Lower leg skin (tissue), 4 donors: Measurements from ENCODE around the gene PRKCH. TPM values are rescaled to one million over a fixed set of nuclear protein-coding genes. Genes with fewer than 3 reads are reported as not detected.

Experiments
- DNase-seq, 2 donors: peaks; one replicate each; pipeline ENCODE4 v3.0.0-alpha.2; 2019; ENCODE audit warnings: low spot score in 2 of 2
- H3K4me3 ChIP-seq: fragments of 200-600 bp; sonication (generic); 2 replicates; pipeline ENCODE4 v1.5.1; 2017; ENCODE audit warnings: mild to moderate bottlenecking, low read depth; ENCODE audit not compliant: poor library complexity, severe bottlenecking
- POLR2A ChIP-seq, 2 donors: fragments of 450-650 bp; IDR thresholded peaks; one replicate each; pipeline ENCODE4 v1.6.1; 2016 to 2017; ENCODE audit warnings: antibody characterized with exemption in 2 of 2, mild to moderate bottlenecking in 1 of 2, moderate library complexity in 1 of 2
- WGBS, 2 donors: methylation state at CpG; one replicate each; pipeline ENCODE4 v1.1.5; 2018; 5-methylcytosine and 5-hydroxymethylcytosine counted together
- intact Hi-C: fragments of 100-400 bp; cut with DNase I; formaldehyde crosslinking; loops from one replicate; pipeline ENCODE4 v1.15.0; 2023; ENCODE audit warnings: low total_unique reads
- total RNA-seq, 4 donors: library from RNA; depleted of rRNA; stranded (reverse); fragments of >200 nt; gene quantifications; one replicate each; pipeline ENCODE4 v1.1.0, GENCODE V29; 2016
- TF ChIP-seq, protein P1 (sequence below), 3 donors: fragments of 450-650 bp; IDR thresholded peaks; one replicate each; pipeline ENCODE4 v1.5.1; 2016; ENCODE audit warnings: antibody characterized with exemption in 3 of 3, mild to moderate bottlenecking in 3 of 3, moderate library complexity in 2 of 3

PRKCH gene
- total RNA-seq, 4 donors from 2014 or later: 57.3 to 103 (median 66.7) TPM

DNA sequence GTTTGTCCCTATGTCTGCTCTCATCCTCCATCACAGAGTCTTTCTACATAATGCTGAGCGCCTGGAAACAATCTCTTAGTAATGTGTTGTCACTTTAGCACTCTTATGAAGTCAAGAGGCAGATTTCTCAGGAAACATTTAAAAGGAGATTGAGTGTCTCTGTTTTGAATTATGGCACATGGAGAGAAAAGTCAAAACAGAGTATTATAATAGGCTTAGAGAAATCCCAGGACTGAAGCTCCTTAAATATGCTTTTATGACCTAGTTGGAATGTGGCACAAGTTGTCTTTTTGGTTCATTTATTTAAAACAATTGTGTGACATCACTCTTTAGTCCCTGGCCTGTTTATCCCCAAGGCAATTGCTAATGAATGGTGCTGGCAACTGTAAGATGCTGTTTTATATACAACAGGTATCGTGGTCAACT lies 256.1 kb downstream of the PRKCH start:
- intact Hi-C loops: no loop called here
- no peak overlapping the region for H3K4me3 ChIP-seq
- no peak for TF ChIP-seq POLR2A (IDR thresholded peaks at IDR 0.05)
- TF ChIP-seq, protein P1, sequence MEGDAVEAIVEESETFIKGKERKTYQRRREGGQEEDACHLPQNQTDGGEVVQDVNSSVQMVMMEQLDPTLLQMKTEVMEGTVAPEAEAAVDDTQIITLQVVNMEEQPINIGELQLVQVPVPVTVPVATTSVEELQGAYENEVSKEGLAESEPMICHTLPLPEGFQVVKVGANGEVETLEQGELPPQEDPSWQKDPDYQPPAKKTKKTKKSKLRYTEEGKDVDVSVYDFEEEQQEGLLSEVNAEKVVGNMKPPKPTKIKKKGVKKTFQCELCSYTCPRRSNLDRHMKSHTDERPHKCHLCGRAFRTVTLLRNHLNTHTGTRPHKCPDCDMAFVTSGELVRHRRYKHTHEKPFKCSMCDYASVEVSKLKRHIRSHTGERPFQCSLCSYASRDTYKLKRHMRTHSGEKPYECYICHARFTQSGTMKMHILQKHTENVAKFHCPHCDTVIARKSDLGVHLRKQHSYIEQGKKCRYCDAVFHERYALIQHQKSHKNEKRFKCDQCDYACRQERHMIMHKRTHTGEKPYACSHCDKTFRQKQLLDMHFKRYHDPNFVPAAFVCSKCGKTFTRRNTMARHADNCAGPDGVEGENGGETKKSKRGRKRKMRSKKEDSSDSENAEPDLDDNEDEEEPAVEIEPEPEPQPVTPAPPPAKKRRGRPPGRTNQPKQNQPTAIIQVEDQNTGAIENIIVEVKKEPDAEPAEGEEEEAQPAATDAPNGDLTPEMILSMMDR (IDR thresholded peaks at IDR 0.05): no peak
- no peak for DNase-seq
- 62 to 63% methylated on average over 2 of the region's 2 CpGs for WGBS, 2 donors

DNA sequence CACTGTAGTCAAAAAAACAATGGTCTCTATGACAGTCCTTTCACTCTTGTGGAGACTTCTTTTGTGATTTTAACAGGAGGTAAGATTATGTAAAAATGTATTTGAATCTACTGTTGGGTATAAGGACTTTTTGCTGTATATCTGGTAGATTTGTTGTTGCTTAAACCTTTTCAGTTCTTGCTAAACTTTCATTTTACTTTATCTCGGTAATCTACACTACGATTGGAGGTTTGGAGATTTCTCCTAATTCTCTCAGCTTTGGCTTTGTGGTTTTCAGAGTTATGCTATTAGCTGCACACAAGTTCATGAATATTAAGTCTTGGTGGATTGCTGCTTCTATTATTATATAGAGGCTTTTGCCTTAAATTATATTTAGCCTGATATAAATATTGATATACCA lies 257.4 kb downstream of the PRKCH start:
- 78 to 84% methylated on average over 2 of the region's 2 CpGs for WGBS, 2 donors
- TF ChIP-seq, protein P1 (IDR thresholded peaks at IDR 0.05): no peak
- no peak for TF ChIP-seq POLR2A (IDR thresholded peaks at IDR 0.05)
- no peak overlapping the region for H3K4me3 ChIP-seq
- no peak for DNase-seq
- intact Hi-C loops: no loop called here

DNA sequence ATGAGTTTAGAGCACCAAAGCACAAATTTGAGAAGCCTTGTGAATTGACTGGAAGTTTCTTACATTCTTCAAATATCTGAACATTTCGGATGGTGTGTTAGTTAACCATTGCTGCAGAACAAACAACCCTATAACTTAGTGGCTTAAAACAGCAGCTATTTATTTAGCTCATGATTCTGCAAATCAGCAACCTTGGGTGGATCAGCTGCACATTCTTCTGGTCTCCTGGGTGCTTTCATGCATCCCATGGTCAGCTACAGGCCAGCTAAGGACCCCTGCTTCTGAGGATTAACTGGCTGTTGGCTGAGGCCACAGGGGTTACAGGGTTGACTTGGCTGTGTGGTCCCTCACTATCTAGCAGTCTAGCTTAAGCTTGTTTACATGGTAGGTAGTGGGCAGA lies 260.0 kb downstream of the PRKCH start:
- DNase-seq: no peak
- intact Hi-C loops: no loop called here
- 83 to 90% methylated on average over 1 of the region's 1 CpG for WGBS, 2 donors
- TF ChIP-seq POLR2A (IDR thresholded peaks at IDR 0.05): no peak
- TF ChIP-seq, protein P1 (IDR thresholded peaks at IDR 0.05): no peak
- H3K4me3 ChIP-seq: no peak overlapping the region

GRCh38 chr14:61581955-61582615 lies 260.7 kb downstream of the PRKCH start:
- intact Hi-C loops: no loop called here
- 93 to 98% methylated on average over 3 of the region's 3 CpGs for WGBS, 2 donors
- no peak overlapping the region for H3K4me3 ChIP-seq
- no peak for TF ChIP-seq POLR2A (IDR thresholded peaks at IDR 0.05)
- TF ChIP-seq, protein P1 (IDR thresholded peaks at IDR 0.05): no peak
- peak in 1 of 2 donors; percentile 10 for DNase-seq

GRCh38 chr14:61582815-61583214 lies 261.4 kb downstream of the PRKCH start:
- TF ChIP-seq, protein P1 (IDR thresholded peaks at IDR 0.05): no peak
- TF ChIP-seq POLR2A (IDR thresholded peaks at IDR 0.05): no peak
- intact Hi-C loops: no loop called here
- no peak overlapping the region for H3K4me3 ChIP-seq
- peak in 1 of 2 donors; percentile 13 for DNase-seq
- WGBS, 2 donors: 52 to 73% methylated on average over 2 of the region's 2 CpGs

GRCh38 chr14:61584331-61584741 lies 263.0 kb downstream of the PRKCH start:
- 80 to 82% methylated on average over 3 of the region's 3 CpGs for WGBS, 2 donors
- TF ChIP-seq, protein P1 (IDR thresholded peaks at IDR 0.05): no peak
- no peak for TF ChIP-seq POLR2A (IDR thresholded peaks at IDR 0.05)
- no peak overlapping the region for H3K4me3 ChIP-seq
- peak in 1 of 2 donors; percentile 3 for DNase-seq
- intact Hi-C loops: no loop called here
